IPS-NIHi7 (cell line): ENCODE data around the gene CHST15.

Experiments used
- DNase-seq: peaks from one replicate; pipeline ENCODE4 v3.0.0; 2012; ENCODE audit warnings: mixed read lengths; ENCODE audit errors: extremely low spot score

CHST15 gene

GRCh38 chr10:124092860-124093773, at the start of gene CHST15:
Gene CHST15, minus strand, starts transcription at chr10:124093598. Its CDS starts 47,386 bp downstream, at chr10:124046212.
- peak; percentile 70 for DNase-seq

- no peak for DNase-seq
Measured at GRCh38 chr10:124142960-124143359, 49.6 kb upstream of the CHST15 start.

GRCh38 chr10:124142006-124142739, 48.8 kb upstream of the CHST15 start:
- DNase-seq: no peak

- DNase-seq: no peak
Measured at GRCh38 chr10:124138883-124139348, 45.5 kb upstream of the CHST15 start.

GRCh38 chr10:124138195-124138882, 44.9 kb upstream of the CHST15 start:
- DNase-seq: no peak

GRCh38 chr10:124134251-124134893, 41.0 kb upstream of the CHST15 start:
- DNase-seq: no peak

- DNase-seq: no peak
Measured at GRCh38 chr10:124132876-124133275, 39.5 kb upstream of the CHST15 start.

GRCh38 chr10:124132306-124132705, 38.9 kb upstream of the CHST15 start:
- DNase-seq: no peak

- DNase-seq: no peak
Measured at GRCh38 chr10:124131172-124131571, 37.8 kb upstream of the CHST15 start.

- no peak for DNase-seq
Measured at GRCh38 chr10:124130198-124130900, 37.0 kb upstream of the CHST15 start.

- no peak for DNase-seq
Measured at GRCh38 chr10:124129471-124129870, 36.1 kb upstream of the CHST15 start.

- DNase-seq: no peak
Measured at GRCh38 chr10:124128811-124129145, 35.4 kb upstream of the CHST15 start.

- no peak for DNase-seq
Measured at GRCh38 chr10:124127965-124128810, 34.8 kb upstream of the CHST15 start.

GRCh38 chr10:124127563-124127962, 34.2 kb upstream of the CHST15 start:
- no peak for DNase-seq

GRCh38 chr10:124126983-124127385, 33.6 kb upstream of the CHST15 start:
- DNase-seq: no peak

GRCh38 chr10:124126145-124126982, 33.0 kb upstream of the CHST15 start:
- no peak for DNase-seq

GRCh38 chr10:124125305-124126116, 32.1 kb upstream of the CHST15 start:
- peak; percentile 72 for DNase-seq

- DNase-seq: no peak
Measured at GRCh38 chr10:124124769-124125161, 31.4 kb upstream of the CHST15 start.
